ENCODE results near the gene RPS16.
A peak's percentile ranks its signal among the peaks of the same experiment; 100 is the strongest.

Gene RPS16

DNA sequence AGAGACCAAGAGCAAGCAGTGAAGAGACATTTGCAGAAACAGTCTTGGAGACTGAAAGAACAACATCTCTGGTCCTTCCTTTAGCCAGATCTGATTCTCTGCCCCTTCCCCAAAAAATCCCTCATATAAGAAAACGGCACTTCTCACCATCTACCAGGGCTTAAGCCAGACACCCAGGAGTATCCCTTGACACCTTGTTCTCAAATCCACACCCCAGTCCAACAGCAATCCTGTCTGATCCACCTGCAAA lies 25.0 kb downstream of the RPS16 start:
- no peak for DNase-seq
- in situ Hi-C loops (cut with HindIII; ENCODE audit: low pct_ligation_motif_present, low pct_unique_long_range_greater_than_20kb, low sequenced_read_pairs): no loop called here

DNA sequence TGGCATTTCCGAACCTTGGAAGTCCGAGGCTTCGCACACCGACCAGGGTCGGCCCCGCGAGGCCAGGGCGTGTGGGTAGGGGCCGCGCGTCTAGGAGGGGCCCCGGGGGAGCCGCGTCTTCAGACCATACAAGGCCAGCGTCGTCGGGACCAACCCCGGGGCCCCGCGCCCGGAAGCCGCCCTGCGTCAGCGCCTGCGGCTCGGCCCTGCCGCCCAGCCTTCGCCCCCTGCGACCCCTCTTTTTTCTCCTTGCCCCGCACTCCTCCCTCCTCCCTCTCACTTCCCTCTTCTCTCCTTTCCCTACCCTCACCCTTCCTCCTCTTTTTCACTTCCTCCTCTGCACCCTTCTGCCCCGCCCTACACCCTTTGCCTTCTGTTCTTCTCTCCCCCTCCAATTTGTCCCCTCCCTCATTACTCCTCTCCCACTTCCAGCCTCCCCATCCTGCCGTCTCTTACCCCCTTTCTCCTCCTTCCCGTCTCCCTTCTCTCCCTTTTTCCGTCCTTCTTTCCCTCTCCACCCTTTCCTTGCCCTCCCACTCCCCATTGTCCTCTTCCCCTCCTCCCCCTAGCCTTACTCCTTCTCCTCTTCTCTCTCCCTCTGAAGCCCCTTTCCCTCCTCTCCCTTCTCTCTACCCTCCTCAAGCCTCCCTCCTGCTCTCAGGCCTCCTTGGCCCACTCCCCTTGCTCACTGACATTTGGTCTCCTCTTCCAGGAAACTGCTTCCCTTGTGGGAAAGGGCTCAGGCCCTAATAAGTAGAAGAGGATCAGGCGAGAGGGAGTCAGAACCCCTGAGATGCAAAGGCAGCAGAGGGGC lies 25.5 kb downstream of the RPS16 start:
- DNase-seq: peak; percentile 46
- in situ Hi-C loops (cut with HindIII; ENCODE audit: low pct_ligation_motif_present, low pct_unique_long_range_greater_than_20kb, low sequenced_read_pairs): no loop called here

DNA sequence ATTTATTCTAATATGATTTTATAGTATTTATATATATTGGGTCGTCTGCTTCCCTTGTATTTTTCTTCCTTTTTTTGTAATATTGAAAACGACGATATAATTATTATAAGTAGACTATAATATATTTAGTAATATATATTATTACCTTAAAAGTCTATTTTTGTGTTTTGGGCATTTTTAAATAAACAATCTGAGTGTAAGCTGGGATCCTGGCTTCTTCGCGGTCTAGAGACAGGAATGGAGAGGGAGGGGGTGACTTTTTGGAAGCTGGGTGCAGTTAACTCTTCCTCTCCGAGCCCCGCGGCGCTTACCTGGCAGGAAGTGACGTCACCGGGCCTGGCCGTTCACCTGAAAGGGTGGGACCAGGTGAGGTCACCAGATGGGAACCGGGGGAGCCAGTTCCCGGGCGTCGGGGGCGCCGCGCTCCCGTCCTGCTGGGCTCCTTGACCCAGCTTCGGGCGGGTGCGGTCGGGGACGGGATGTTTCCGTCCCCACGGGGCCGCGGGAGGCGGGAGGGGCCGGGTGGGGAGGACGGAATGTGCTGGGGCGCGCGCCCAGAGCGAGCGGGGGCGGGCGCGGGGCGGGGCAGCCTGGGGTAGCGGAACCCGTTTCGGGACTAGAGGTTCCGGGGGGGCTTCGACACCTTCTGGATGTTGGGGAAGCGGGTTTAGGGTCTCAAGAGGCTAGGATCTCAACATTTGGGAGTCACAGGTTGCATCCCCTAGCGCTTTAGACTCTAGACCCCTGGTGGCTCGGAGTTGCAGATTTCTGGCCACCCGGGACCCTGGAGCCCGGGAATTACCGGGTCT lies 26.3 kb downstream of the RPS16 start:
- DNase-seq: peak; percentile 60
- in situ Hi-C loops (cut with HindIII; ENCODE audit: low pct_ligation_motif_present, low pct_unique_long_range_greater_than_20kb, low sequenced_read_pairs): no loop called here

- in situ Hi-C loops (cut with HindIII; ENCODE audit: low pct_ligation_motif_present, low pct_unique_long_range_greater_than_20kb, low sequenced_read_pairs): no loop called here
- no peak for DNase-seq
Observed at GRCh38 chr19:39408392-39409207, 27.1 kb downstream of the RPS16 start.

DNA sequence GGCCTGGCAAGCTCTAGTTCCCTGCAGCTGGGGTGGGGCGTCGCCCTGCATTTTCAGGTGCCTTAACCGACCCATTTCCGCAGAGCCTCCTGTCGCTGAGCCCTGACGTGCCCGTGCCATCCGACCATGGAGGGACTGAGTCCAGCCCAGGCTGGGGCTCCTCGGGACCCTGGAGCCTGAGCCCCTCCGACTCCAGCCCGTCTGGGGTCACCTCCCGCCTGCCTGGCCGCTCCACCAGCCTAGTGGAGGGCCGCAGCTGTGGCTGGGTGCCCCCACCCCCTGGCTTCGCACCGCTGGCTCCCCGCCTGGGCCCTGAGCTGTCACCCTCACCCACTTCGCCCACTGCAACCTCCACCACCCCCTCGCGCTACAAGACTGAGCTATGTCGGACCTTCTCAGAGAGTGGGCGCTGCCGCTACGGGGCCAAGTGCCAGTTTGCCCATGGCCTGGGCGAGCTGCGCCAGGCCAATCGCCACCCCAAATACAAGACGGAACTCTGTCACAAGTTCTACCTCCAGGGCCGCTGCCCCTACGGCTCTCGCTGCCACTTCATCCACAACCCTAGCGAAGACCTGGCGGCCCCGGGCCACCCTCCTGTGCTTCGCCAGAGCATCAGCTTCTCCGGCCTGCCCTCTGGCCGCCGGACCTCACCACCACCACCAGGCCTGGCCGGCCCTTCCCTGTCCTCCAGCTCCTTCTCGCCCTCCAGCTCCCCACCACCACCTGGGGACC lies 27.9 kb downstream of the RPS16 start:
- DNase-seq: no peak

GRCh38 chr19:39407410-39407659 lies 28.4 kb downstream of the RPS16 start:
- in situ Hi-C loops (cut with HindIII; ENCODE audit: low pct_ligation_motif_present, low pct_unique_long_range_greater_than_20kb, low sequenced_read_pairs): no loop called here
- DNase-seq: no peak

More for the DNA sequence above, 27.9 kb downstream of the RPS16 start:
- in situ Hi-C loops (cut with HindIII; ENCODE audit: low pct_ligation_motif_present, low pct_unique_long_range_greater_than_20kb, low sequenced_read_pairs): no loop called here

DNA sequence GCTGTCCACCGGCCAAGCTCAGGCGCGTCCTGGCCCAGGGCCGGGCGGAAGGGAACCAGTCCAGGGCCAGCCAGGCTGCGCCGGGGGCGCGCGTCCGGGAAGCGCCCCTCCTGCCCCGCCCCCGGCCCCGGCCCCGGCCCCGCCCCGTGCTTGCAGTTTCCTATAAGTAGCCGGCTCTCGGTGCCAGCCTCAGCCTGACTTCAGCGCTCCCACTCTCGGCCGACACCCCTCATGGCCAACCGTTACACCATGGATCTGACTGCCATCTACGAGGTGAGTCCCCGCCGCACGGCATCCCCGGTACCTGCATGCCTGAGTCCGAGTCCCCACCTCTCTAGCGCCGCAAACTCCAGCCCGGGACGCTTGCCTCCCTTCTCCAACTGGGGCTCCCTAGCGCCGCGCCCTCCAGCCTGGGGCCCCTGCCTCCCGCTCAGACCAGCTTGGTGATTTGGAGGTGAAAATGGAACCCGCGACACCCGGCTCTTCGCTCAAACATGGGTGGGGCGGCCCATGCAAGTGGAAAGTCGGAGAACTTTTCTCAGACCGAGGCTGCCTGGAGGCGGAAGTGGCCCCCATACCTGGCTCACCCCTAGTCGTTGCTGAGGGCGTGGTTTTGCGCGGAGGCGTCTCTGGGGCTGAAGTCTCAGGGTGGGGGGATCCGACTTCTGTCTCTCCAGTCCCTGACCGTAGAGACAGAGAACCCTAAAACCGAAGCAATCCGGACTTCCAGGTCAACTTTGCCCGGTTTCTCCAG lies 28.9 kb downstream of the RPS16 start, which contains the start of gene ZFP36:
TSS of gene ZFP36 (plus strand) at position 192 of the 754 bp plus-strand sequence. CDS start at position 250, 58 bp downstream.
- in situ Hi-C loops (cut with HindIII; ENCODE audit: low pct_ligation_motif_present, low pct_unique_long_range_greater_than_20kb, low sequenced_read_pairs): no loop called here
- peak; percentile 69 for DNase-seq

GRCh38 chr19:39405958-39406655 lies 29.6 kb downstream of the RPS16 start:
- no peak for DNase-seq
- in situ Hi-C loops (cut with HindIII; ENCODE audit: low pct_ligation_motif_present, low pct_unique_long_range_greater_than_20kb, low sequenced_read_pairs): no loop called here

GRCh38 chr19:39405261-39405957 lies 30.3 kb downstream of the RPS16 start:
- in situ Hi-C loops (cut with HindIII; ENCODE audit: low pct_ligation_motif_present, low pct_unique_long_range_greater_than_20kb, low sequenced_read_pairs): no loop called here
- DNase-seq: no peak

DNA sequence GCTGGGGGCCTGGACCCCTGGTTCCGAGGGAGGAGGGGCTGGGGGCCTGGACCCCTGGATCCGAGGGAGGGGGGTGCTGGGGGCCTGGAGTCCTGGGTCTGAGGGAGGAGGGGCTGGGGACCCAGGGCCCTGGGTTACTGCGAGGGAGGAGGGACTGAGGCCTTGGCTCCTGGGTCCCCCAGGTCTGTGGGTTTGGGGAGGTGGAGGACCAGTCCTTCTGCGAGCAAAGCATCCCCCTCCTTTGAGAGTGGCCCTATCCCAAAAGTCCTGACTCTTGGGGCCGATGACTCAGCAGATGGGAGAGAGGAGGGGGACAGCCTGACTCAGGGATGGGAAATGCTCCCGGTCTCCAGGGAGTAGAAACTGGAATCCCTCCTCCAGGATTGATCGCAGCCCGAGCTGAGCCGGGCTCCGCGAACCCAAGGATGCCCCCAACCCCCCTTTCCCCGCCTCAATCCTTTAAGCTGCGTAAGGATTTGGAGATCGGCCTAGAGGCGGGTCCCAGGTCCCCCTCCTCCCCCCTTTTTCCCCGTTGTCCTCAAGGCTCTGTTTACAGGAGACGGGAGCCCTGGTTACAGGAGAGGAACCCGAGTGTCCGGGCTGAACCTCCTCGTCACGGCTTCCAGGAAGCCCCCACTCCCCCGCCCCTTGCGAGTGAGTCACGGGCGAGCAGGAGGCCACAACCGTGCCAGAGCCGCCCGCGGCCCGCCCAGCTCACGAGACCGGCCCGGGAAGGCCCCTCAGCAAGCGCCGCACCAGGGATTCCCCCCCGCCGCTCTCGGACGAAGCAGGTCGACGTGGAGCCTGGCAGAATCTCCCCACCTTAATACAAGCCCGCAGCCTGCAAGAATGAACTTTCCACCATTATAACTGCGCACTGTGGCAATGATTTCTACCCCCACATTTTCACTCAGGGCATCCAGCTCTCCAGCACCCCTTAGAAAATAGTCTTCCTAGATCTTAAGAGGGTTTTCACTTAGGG lies 32.1 kb downstream of the RPS16 start:
- peak; percentile 93 for DNase-seq
- in situ Hi-C loops (cut with HindIII; ENCODE audit: low pct_ligation_motif_present, low pct_unique_long_range_greater_than_20kb, low sequenced_read_pairs): no loop called here

GRCh38 chr19:39402346-39403300 lies 33.1 kb downstream of the RPS16 start:
- DNase-seq: peak; percentile 73
- in situ Hi-C loops (cut with HindIII; ENCODE audit: low pct_ligation_motif_present, low pct_unique_long_range_greater_than_20kb, low sequenced_read_pairs): no loop called here

DNA sequence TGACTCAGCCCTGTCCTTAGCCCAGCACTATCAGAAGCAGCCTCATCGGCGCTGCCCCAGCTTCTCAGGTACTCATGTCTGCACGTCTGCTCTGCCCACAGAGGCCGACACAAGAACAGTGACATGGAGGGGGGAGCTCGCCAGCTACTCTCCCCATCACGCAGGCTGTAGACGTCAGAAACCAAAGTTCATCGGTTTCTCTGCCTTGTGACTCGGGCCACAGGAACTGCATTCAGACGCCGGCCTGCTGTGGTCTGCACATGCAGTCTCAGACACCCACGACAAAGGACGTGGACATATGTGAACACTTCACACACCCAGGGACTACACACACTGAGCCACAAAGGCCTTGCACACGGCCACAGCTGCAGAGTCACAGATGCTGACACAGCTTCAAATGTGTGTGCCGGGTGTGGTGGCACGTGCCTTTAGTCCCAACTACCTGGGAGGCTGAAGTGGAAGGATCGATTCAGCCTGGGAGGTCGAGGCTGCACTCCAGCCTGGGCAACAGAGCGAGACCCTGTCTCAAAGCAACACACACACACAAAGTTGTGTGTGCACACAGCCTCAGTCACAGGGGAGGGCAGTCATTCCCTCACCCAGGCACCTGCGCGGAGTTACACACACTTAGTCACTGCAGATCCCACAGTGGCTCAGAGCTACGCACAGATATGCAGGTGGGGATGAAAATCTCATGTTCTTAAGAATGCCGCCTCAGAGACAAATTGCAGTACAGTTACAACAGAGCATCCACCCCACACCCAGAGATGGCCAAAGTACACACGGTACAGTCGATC lies 34.0 kb downstream of the RPS16 start:
- peak; percentile 35 for DNase-seq
- in situ Hi-C loops (cut with HindIII; ENCODE audit: low pct_ligation_motif_present, low pct_unique_long_range_greater_than_20kb, low sequenced_read_pairs): no loop called here

GRCh38 chr19:39401070-39401548 lies 34.6 kb downstream of the RPS16 start:
- no peak for DNase-seq
- in situ Hi-C loops (cut with HindIII; ENCODE audit: low pct_ligation_motif_present, low pct_unique_long_range_greater_than_20kb, low sequenced_read_pairs): no loop called here

- no peak for DNase-seq
- in situ Hi-C loops (cut with HindIII; ENCODE audit: low pct_ligation_motif_present, low pct_unique_long_range_greater_than_20kb, low sequenced_read_pairs): no loop called here
Observed at GRCh38 chr19:39400061-39400460, 35.7 kb downstream of the RPS16 start.
